ENCODE results near the gene PNPLA5. TPM values are rescaled to one million over a fixed set of nuclear protein-coding genes. Genes with fewer than 3 reads are reported as not detected.

PNPLA5 gene
- total RNA-seq, 1 experiment from 2014 or later, result not detected

- DNase-seq (ENCODE audit: low read depth), result no peak
These were observed 36.4 kb downstream of the PNPLA5 start for GRCh38 chr22:43855431-43855830.

GRCh38 chr22:43854786-43855271 lies 37.0 kb downstream of the PNPLA5 start:
- DNase-seq (ENCODE audit: low read depth), result no peak

GRCh38 chr22:43854121-43854785 lies 37.6 kb downstream of the PNPLA5 start:
- no peak for DNase-seq (ENCODE audit: low read depth)

DNA sequence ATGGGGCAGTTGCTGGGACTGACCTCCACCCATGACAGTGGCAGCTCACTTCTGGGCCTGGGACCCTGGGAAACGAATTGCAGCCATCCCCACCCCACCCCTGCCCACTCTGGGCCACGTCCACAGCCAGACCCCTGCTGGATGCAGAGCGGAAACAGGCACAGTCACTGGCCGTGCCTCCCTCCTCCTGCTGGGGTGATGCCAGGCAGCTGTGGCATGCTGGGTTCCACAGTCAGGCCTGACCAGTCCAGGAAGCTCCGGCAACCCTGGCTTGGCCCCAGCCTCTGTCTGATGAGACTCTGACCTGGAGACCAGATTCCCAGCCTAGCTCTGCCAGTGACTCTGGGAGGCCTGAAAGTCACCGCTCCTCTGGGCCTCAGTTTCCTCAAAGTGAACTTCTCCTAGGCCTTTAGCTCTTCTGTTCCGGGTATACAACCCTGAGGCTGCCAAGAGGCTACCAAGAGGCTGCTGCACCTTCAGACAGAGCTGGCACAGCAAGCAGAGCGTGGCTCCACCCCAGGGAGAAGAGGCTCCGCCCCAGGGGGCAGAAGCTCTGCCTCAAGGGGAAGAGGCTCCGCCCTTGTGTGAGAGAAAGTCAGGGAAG lies 38.4 kb downstream of the PNPLA5 start:
- no peak for DNase-seq (ENCODE audit: low read depth)

DNA sequence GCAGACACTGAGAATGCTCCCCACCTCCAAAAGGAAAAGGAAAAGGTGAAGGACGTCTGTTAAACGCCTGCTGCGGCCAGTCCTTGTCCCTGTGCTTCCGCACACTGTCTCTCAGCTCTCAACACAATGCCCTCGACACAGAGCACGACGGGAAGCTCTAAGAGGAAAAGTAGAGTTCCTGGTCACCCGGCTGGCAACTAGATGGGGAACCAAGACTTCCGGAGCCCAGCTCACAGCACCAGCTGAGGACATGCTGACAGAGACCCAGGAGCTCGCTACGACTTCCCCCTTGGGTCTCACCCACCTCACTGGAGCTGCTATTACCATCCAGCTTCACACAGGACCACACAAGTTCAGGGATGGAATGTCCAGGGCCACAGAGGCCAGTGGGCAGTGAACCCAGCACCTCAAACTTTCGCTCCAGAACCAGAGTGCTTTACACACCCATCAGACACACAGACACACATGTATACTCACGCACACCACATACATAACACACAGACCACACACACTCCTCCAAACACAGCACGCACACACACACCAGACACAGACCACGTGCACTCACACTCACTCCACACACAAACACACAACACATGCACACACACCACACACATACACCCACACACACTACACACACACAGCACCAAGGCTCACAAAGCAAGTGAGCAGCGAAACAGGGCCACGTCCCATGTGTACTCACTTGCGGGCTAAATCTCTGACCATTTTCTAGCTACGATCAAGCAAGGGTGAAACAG lies 39.1 kb downstream of the PNPLA5 start:
- DNase-seq (ENCODE audit: low read depth), result no peak

- no peak for DNase-seq (ENCODE audit: low read depth)
These were observed 39.9 kb downstream of the PNPLA5 start for GRCh38 chr22:43851979-43852307.

- DNase-seq (ENCODE audit: low read depth), result no peak
These were observed 40.5 kb downstream of the PNPLA5 start for GRCh38 chr22:43851058-43851978.

GRCh38 chr22:43850529-43850928 lies 41.3 kb downstream of the PNPLA5 start:
- DNase-seq (ENCODE audit: low read depth), result no peak

DNA sequence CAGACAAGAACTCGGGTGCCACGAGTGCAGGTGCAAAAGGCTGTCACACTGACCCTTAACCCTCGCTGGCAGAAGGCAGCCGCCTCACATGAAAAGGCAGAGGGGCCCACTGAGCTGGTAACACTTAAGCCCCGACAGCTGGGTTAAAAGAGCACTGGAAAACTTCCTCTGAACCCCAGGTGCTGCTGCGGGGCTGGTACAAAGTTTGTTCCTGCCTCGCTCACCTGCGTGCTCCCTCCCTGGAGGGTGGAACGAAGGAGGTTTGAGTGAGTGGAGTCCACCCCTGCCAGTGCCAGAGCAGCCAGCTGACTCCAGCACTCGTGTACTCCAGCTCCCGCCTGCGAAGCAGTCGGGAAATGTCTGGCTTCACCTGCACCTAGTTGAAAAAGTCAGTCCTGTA lies 42.1 kb downstream of the PNPLA5 start:
- no peak for DNase-seq (ENCODE audit: low read depth)

DNA sequence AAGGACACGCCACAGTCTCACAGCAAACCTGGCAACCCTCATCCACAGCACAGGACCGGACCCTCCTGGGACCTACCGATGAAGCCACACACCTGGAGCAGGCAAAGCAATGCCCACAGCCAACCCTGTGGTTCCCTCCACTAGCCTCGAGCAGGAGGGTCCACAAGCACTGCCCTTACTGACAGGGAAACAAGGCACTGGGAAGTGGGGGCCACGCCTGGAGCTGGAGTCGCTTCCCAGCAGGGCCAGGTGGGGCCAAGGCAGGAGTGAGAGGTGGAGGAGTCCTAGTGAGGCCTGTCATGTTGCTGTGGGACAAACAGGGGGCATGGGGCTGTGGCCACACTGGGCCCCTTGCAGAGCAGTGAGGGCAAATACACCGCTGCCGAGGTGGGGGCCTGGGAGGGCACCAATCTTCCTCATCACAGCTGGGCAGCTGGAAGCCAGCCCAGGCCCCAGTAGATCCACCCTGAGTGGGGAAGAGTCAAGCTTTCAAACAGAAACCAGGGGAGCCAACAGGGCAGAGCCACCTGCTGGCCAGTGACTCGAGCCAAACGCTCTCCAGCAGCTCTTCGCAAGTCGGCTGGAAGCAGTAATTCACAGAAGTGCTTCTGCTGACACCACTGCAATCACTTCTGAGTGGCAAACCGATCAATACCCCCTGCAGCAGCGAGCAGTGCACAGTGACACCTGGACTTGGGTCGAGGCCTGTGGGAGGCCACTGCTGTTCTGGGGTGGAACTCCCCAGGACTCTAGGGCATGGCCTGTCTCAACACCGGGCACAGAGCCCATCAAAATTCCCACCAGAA lies 43.2 kb downstream of the PNPLA5 start:
- no peak for DNase-seq (ENCODE audit: low read depth)

DNA sequence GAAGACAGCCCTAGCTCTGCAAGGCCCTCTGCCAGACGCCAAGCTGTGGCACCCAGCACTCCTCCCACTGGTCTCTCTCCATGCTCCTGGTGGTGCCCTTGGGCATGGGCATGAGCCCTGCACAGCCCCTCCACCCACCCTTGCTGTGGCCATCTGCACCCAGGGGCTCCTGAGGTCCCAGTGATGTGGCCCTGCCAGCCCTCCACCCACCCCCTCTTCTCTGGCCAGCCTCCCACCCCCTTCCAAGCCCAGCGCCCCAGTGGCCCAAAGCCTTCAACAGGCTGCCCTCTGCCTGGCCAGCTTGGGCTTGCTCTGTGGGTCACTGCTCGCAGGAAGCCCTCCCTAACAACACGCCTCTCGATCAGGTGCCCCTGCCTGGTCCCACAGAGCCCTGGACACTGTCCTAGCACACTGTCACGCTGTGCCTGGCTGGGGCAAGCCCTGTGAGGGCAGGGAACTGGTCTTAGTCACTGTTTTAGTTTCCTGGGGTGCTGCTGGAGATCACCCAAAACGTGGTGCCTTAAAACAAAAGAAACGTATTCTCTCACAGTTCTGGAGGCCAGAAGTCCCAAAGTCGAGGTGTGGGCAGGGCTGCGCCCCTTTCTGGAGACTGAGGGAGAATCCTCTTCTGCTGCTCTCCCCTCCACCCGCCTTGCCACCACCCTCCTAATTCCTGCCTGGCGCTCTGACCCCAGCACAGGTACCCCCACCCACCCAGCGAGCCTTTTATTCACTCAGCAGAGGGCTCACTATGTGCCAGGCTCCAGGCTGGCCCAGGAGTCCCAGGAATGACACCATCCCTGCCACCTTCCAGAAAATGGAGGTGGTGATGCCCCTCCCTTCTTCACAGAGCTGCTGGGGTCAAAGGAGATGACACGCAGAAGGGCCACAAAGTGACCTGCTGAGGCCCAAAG lies 44.2 kb downstream of the PNPLA5 start:
- DNase-seq (ENCODE audit: low read depth), result no peak

GRCh38 chr22:43846966-43847365 lies 44.8 kb downstream of the PNPLA5 start:
- DNase-seq (ENCODE audit: low read depth), result no peak

DNA sequence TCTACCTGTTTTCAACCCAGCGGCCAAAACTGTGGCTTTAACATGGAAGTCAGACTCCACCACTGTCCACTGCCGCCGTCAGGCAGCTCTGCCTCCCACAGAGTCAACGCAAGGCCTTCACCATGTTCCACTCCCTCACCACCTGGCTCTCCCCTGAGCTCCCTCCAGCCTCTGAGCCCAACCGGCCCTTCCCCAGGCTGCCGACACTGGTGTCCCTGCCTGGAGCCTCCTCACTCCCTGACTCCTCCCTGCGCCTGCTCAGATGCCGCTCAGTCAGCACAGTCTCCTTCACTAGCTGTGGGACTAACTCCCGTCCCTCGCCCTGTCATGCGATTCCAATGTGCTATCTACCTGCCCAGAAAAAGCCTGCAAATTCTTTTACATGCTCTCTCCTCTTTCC lies 45.8 kb downstream of the PNPLA5 start:
- DNase-seq (ENCODE audit: low read depth), result no peak

DNA sequence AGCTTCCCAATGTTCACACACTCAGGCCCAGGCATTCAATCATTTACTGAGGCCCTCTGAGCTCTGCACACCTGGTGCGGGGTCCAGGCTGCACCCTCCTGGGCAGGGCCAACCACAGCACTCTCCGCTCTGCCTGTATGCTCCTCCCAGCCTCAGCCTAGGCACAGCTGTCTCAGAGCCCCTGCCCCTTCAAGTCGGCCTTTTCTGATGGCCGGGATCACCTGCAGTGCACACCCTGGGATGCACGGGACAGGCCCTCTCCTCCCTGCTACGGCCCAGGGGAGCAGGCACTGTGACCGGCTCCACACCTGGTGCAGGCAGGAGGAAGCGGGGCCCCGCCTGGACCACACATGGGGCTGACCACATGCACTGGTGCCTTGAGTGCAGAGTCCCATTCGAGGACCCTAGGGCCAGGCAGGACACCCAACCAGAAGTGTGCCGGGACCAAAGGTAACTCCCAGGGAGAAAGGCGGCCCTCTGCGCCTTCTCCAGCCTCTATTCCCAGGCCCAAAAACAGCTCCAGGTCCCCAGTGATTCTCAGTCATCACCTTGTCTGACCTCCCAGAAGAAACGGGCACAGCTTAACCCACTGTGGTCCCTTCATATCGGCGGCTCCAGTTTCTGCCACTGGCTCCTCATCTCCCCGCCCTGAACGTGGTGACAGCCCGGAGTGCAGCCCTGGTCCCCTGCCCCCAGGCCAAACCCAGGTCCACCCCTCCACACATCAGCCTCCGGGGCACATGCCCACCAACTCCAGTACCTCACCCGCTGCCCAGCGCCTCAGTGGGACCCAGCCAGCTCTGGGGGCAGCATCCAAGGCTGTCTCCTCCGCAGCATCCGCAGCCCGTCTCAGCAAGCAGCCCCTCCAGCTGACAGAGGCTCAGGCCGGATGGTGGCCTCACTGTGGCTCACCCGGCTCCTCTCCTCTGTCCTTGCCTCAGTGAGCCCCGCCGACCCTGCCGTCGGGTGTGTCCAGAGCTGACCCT lies 47.0 kb downstream of the PNPLA5 start:
- DNase-seq (ENCODE audit: low read depth), result no peak

DNA sequence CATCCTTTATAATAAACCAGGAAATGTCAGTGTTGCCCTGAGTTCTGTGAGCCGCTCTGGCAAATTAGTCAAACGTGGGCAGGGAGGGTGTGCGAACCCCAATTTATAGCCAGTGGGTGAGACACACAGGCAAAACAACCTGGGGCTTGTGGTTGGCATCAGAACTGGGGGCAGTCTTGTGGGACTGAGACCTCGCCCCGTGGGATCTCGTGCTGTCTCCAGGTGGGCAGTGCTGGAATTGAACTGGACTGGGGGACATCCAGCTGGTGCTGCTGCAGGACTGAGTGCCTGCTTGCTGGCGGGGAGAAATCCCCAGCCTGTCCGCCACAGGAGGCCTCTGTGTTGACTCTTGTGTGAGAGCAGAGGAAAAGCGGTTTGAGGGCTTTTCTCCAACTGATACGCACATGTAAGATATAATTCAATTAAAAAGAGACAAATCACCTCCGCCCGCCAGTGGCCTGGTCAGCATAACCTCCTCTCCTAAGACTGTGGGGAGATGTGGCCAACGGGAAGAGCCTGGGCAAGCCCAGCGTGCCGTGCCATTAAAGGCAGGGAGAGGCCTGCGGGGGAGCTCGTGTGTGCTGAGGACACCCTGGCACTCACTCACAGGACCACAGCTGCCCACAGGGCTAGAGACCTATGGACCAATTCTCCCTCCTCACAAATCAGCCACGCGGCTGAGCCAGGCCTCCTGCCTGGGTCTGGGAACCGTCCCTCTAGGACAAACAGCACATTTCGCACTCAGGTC lies 47.9 kb downstream of the PNPLA5 start:
- DNase-seq (ENCODE audit: low read depth), result no peak

- no peak for DNase-seq (ENCODE audit: low read depth)
These were observed 50.1 kb downstream of the PNPLA5 start for GRCh38 chr22:43841742-43842141.

- no peak for DNase-seq (ENCODE audit: low read depth)
These were observed 51.0 kb downstream of the PNPLA5 start for GRCh38 chr22:43840851-43841250.

- DNase-seq (ENCODE audit: low read depth), result no peak
These were observed 51.4 kb downstream of the PNPLA5 start for GRCh38 chr22:43840431-43840830.

All from HT1080 (cell line).